ENCODE measurements around the gene ZNF529. TPM values are rescaled to one million over a fixed set of nuclear protein-coding genes. Genes with fewer than 3 reads are reported as not detected.

The ZNF529 gene
- total and polyA plus RNA-seq, 4 donors, result 1.4 to 9.5 (median 3.0) TPM

DNA sequence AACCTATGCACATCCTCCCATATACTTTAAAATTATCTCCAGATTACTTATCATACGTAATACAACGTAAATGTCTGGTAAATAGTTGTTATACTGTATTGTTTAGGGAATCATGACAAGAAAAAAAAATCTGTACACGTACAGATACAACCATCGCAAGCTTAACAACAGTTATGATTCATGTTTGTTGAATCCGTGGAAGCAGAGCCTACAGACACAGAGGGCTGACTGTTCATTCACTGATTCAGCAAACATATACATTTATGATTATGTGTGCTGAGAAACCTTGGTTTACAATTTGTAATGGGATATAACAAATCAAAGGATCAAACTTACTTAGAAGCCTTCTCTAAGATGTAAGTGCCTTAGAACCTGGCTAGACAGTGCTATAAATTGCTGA is 46.5 kb downstream of the ZNF529 start:
- 80% methylated on average over 5 of the region's 5 CpGs for WGBS
- Histone ChIP-seq H3K36me3 (ENCODE audit: control insufficient read depth in 4 of 4, insufficient read depth in 3 of 4, low read depth in 1 of 4, low read length in 3 of 4) (peaks cover 6 to 25% (median 21%) of the 10 kb centered on the region in 4 donors), H3K27ac (ENCODE audit: low read depth in 1 of 2, low read length in 2 of 2) (no peak overlapping the region), H3K4me1 (ENCODE audit: control insufficient read depth in 4 of 4, insufficient read depth in 4 of 4, low read length in 3 of 4) (peaks cover 0 to 17% (median 10%) of the 10 kb centered on the region in 4 donors), H3K9me3 (ENCODE audit: control insufficient read depth in 4 of 4, low read length in 3 of 4) (peaks cover 9 to 31% (median 23%) of the 10 kb centered on the region in 4 donors), H3K9ac (ENCODE audit: low read depth in 1 of 2, low read length in 2 of 2) (no peak overlapping the region), H3K27me3 (ENCODE audit: control insufficient read depth in 4 of 4, insufficient read depth in 4 of 4, low read length in 3 of 4) (no peaks in the 10 kb centered on the region), H3K4me3 (ENCODE audit: low read depth in 1 of 3, low read length in 3 of 3) (peak overlapping the region in 2 of 3 donors; percentile 27 to 33)
- DNase-seq (ENCODE audit: low spot score), result no peak
- TF ChIP-seq HNF4A (conservative IDR thresholded peaks at IDR 0.05) (no peak), EGR1 (IDR thresholded peaks at IDR 0.05; ENCODE audit: low read depth in 2 of 2) (no peak), RAD21 (IDR thresholded peaks at IDR 0.05) (no peak), YY1 (IDR thresholded peaks at IDR 0.05) (no peak)
- TF ChIP-seq, protein P1, sequence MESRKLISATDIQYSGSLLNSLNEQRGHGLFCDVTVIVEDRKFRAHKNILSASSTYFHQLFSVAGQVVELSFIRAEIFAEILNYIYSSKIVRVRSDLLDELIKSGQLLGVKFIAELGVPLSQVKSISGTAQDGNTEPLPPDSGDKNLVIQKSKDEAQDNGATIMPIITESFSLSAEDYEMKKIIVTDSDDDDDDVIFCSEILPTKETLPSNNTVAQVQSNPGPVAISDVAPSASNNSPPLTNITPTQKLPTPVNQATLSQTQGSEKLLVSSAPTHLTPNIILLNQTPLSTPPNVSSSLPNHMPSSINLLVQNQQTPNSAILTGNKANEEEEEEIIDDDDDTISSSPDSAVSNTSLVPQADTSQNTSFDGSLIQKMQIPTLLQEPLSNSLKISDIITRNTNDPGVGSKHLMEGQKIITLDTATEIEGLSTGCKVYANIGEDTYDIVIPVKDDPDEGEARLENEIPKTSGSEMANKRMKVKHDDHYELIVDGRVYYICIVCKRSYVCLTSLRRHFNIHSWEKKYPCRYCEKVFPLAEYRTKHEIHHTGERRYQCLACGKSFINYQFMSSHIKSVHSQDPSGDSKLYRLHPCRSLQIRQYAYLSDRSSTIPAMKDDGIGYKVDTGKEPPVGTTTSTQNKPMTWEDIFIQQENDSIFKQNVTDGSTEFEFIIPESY (IDR thresholded peaks at IDR 0.05), result no peak

DNA sequence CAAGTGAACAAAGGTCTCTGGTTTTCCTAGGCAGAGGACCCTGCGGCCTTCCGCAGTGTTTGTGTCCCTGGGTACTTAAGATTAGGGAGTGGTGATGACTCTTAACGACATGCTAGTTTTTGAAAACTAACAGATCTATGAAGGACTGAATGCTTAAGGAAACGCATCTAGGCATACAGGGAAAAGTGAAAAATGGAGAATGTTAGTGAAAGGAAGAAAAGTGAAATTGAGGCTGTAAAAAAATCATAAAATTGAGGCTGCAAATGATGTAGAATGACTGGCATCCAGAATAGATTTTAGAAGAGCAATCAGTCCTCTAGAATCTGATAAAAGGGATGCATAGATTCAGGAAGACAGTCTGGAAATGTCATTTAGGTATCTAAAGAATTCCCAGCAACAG is 48.5 kb downstream of the ZNF529 start:
- Histone ChIP-seq H3K9ac (ENCODE audit: low read depth in 1 of 2, low read length in 2 of 2) (no peak overlapping the region), H3K4me1 (ENCODE audit: control insufficient read depth in 4 of 4, insufficient read depth in 4 of 4, low read length in 3 of 4) (peaks cover 0 to 17% (median 10%) of the 10 kb centered on the region in 4 donors), H3K4me3 (ENCODE audit: low read depth in 1 of 3, low read length in 3 of 3) (peak overlapping the region in 1 of 3 donors; percentile 20), H3K27ac (ENCODE audit: low read depth in 1 of 2, low read length in 2 of 2) (no peak overlapping the region), H3K36me3 (ENCODE audit: control insufficient read depth in 4 of 4, insufficient read depth in 3 of 4, low read depth in 1 of 4, low read length in 3 of 4) (peaks cover 8 to 39% (median 28%) of the 10 kb centered on the region in 4 donors), H3K27me3 (ENCODE audit: control insufficient read depth in 4 of 4, insufficient read depth in 4 of 4, low read length in 3 of 4) (no peaks in the 10 kb centered on the region), H3K9me3 (ENCODE audit: control insufficient read depth in 4 of 4, low read length in 3 of 4) (peaks cover 18 to 43% (median 24%) of the 10 kb centered on the region in 4 donors)
- DNase-seq (ENCODE audit: low spot score), result no peak
- TF ChIP-seq FOXA1 (IDR thresholded peaks at IDR 0.05) (no peak), JUND (IDR thresholded peaks at IDR 0.05) (no peak), HNF4A (conservative IDR thresholded peaks at IDR 0.05) (no peak)
- WGBS, result 95% methylated on average over 4 of the region's 4 CpGs

DNA sequence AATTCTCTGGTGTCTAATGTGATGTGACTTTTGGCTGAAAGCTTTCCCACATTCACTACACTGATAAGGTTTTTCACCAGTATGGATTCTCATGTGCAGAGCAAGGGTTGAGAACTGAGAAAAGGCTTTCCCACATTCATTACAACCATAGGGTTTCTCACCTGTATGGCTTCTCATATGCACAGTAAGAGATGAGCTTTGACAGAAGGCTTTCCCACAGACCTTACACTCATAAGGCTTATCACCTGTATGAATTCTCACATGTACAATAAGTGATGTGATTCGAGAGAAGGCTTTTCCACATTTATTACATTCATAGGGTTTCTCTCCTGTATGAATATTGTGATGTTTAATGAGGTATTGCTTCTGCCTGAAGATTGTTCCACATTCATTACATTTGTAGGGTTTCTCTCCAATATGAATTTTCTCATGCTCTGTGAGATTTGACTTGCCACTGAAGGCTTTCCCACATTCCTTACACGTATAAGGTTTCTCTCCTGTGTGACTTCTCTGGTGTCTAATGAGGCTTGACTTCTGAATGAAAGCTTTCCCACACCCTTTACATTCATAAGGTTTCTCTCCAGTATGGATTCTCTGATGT is 59.0 kb downstream of the ZNF529 start:
- no peak for TF ChIP-seq EGR1 (IDR thresholded peaks at IDR 0.05; ENCODE audit: low read depth in 2 of 2)
- no peak for TF ChIP-seq FOXA1 (IDR thresholded peaks at IDR 0.05)
- no peak for TF ChIP-seq SP1 (IDR thresholded peaks at IDR 0.05)
- TF ChIP-seq JUND (IDR thresholded peaks at IDR 0.05), result no peak
- TF ChIP-seq, protein P1 (IDR thresholded peaks at IDR 0.05), result no peak
- TF ChIP-seq, protein P2, sequence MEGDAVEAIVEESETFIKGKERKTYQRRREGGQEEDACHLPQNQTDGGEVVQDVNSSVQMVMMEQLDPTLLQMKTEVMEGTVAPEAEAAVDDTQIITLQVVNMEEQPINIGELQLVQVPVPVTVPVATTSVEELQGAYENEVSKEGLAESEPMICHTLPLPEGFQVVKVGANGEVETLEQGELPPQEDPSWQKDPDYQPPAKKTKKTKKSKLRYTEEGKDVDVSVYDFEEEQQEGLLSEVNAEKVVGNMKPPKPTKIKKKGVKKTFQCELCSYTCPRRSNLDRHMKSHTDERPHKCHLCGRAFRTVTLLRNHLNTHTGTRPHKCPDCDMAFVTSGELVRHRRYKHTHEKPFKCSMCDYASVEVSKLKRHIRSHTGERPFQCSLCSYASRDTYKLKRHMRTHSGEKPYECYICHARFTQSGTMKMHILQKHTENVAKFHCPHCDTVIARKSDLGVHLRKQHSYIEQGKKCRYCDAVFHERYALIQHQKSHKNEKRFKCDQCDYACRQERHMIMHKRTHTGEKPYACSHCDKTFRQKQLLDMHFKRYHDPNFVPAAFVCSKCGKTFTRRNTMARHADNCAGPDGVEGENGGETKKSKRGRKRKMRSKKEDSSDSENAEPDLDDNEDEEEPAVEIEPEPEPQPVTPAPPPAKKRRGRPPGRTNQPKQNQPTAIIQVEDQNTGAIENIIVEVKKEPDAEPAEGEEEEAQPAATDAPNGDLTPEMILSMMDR (IDR thresholded peaks at IDR 0.05; ENCODE audit: low read depth, low read length, missing input control), result no peak
- no peak for TF ChIP-seq NR2F2 (IDR thresholded peaks at IDR 0.05)
- no peak for TF ChIP-seq RXRA (IDR thresholded peaks at IDR 0.05)
- Histone ChIP-seq H3K9me3 (ENCODE audit: control insufficient read depth in 4 of 4, low read length in 3 of 4) (peaks cover 41 to 95% (median 66%) of the 10 kb centered on the region in 4 donors), H3K36me3 (ENCODE audit: control insufficient read depth in 4 of 4, insufficient read depth in 3 of 4, low read depth in 1 of 4, low read length in 3 of 4) (peaks cover 17 to 59% (median 51%) of the 10 kb centered on the region in 4 donors), H3K4me1 (ENCODE audit: control insufficient read depth in 4 of 4, insufficient read depth in 4 of 4, low read length in 3 of 4) (no peaks in the 10 kb centered on the region), H3K27ac (ENCODE audit: low read depth in 1 of 2, low read length in 2 of 2) (no peak overlapping the region), H3K9ac (ENCODE audit: low read depth in 1 of 2, low read length in 2 of 2) (no peak overlapping the region), H3K4me3 (ENCODE audit: low read depth in 1 of 3, low read length in 3 of 3) (peak overlapping the region in 2 of 3 donors; percentile 48 to 71), H3K27me3 (ENCODE audit: control insufficient read depth in 4 of 4, insufficient read depth in 4 of 4, low read length in 3 of 4) (no peaks in the 10 kb centered on the region)
- WGBS, result 97% methylated on average over 2 of the region's 2 CpGs
- no peak for DNase-seq (ENCODE audit: low spot score)
